ENCODE measurements around the gene RPEL1.

RPEL1 gene

GRCh38 chr10:103235775-103236174, 9.9 kb upstream of the RPEL1 start:
- no peak for DNase-seq (ENCODE audit: low read depth)
- in situ Hi-C loops (cut with HindIII; ENCODE audit: low sequenced_read_pairs) = no loop called here
- no peak for TF ChIP-seq CTCF (IDR thresholded peaks at IDR 0.05; ENCODE audit: low read depth, low read length, missing control alignments)
- no peak overlapping the region for H3K4me3 ChIP-seq (ENCODE audit: low read depth, low read length)

GRCh38 chr10:103238506-103239252, 7.0 kb upstream of the RPEL1 start:
- DNase-seq (ENCODE audit: low read depth) = peak; percentile 13
- TF ChIP-seq CTCF (IDR thresholded peaks at IDR 0.05; ENCODE audit: low read depth, low read length, missing control alignments) = peak; percentile 59
- H3K4me3 ChIP-seq (ENCODE audit: low read depth, low read length) = no peak overlapping the region
- in situ Hi-C loops (cut with HindIII; ENCODE audit: low sequenced_read_pairs) = no loop called here

GRCh38 chr10:103241262-103242011, 4.2 kb upstream of the RPEL1 start:
- H3K4me3 ChIP-seq (ENCODE audit: low read depth, low read length) = no peak overlapping the region
- no peak for DNase-seq (ENCODE audit: low read depth)
- in situ Hi-C loops (cut with HindIII; ENCODE audit: low sequenced_read_pairs) = loop anchor here (5.0 kb wide), 1 partner anchor 329 kb away; no protein-coding TSS in a partner anchor
- TF ChIP-seq CTCF (IDR thresholded peaks at IDR 0.05; ENCODE audit: low read depth, low read length, missing control alignments) = no peak

- TF ChIP-seq CTCF (IDR thresholded peaks at IDR 0.05; ENCODE audit: low read depth, low read length, missing control alignments) = peak; percentile 93
- in situ Hi-C loops (cut with HindIII; ENCODE audit: low sequenced_read_pairs) = loop anchor here (5.0 kb wide), 1 partner anchor 332 kb away; no protein-coding TSS in a partner anchor
- no peak overlapping the region for H3K4me3 ChIP-seq (ENCODE audit: low read depth, low read length)
- peak; percentile 77 for DNase-seq (ENCODE audit: low read depth)
Observed at GRCh38 chr10:103244666-103245271, 918 bp upstream of the RPEL1 start.

GRCh38 chr10:103246324-103246723, 637 bp downstream of the RPEL1 start:
- peak; percentile 16 for TF ChIP-seq CTCF (IDR thresholded peaks at IDR 0.05; ENCODE audit: low read depth, low read length, missing control alignments)
- no peak overlapping the region for H3K4me3 ChIP-seq (ENCODE audit: low read depth, low read length)
- no peak for DNase-seq (ENCODE audit: low read depth)
- in situ Hi-C loops (cut with HindIII; ENCODE audit: low sequenced_read_pairs) = no loop called here

- no peak for DNase-seq (ENCODE audit: low read depth)
- H3K4me3 ChIP-seq (ENCODE audit: low read depth, low read length) = no peak overlapping the region
- TF ChIP-seq CTCF (IDR thresholded peaks at IDR 0.05; ENCODE audit: low read depth, low read length, missing control alignments) = no peak
- in situ Hi-C loops (cut with HindIII; ENCODE audit: low sequenced_read_pairs) = no loop called here
Observed at GRCh38 chr10:103254113-103254512, 8.4 kb downstream of the RPEL1 start.
